IPS-15b (cell line): ENCODE data around the gene MAP2K7.
A peak's percentile ranks its signal among the peaks of the same experiment; 100 is the strongest.

Experiments
- H3K27me3 ChIP-seq: one replicate; pipeline ENCODE4 v1.6.1; 2013; ENCODE audit warnings: low read length; ENCODE audit not compliant: control insufficient read depth, insufficient read depth
- H3K36me3 ChIP-seq: one replicate; pipeline ENCODE4 v1.6.1; 2013; ENCODE audit warnings: low read length; ENCODE audit not compliant: control insufficient read depth, insufficient read depth
- H3K4me1 ChIP-seq: one replicate; pipeline ENCODE4 v1.6.1; 2013; ENCODE audit warnings: mild to moderate bottlenecking, low read length; ENCODE audit not compliant: control insufficient read depth, insufficient read depth
- H3K4me3 ChIP-seq: one replicate; pipeline ENCODE4 v1.5.1; 2013; ENCODE audit warnings: low read depth, low read length
- H3K9ac ChIP-seq: one replicate; pipeline ENCODE4 v1.6.1; 2013; ENCODE audit warnings: low read depth, mild to moderate bottlenecking, low read length
- H3K9me3 ChIP-seq: one replicate; pipeline ENCODE4 v1.6.1; 2013; ENCODE audit warnings: mild to moderate bottlenecking, low read length; ENCODE audit not compliant: control insufficient read depth, insufficient read depth

MAP2K7 gene

DNA sequence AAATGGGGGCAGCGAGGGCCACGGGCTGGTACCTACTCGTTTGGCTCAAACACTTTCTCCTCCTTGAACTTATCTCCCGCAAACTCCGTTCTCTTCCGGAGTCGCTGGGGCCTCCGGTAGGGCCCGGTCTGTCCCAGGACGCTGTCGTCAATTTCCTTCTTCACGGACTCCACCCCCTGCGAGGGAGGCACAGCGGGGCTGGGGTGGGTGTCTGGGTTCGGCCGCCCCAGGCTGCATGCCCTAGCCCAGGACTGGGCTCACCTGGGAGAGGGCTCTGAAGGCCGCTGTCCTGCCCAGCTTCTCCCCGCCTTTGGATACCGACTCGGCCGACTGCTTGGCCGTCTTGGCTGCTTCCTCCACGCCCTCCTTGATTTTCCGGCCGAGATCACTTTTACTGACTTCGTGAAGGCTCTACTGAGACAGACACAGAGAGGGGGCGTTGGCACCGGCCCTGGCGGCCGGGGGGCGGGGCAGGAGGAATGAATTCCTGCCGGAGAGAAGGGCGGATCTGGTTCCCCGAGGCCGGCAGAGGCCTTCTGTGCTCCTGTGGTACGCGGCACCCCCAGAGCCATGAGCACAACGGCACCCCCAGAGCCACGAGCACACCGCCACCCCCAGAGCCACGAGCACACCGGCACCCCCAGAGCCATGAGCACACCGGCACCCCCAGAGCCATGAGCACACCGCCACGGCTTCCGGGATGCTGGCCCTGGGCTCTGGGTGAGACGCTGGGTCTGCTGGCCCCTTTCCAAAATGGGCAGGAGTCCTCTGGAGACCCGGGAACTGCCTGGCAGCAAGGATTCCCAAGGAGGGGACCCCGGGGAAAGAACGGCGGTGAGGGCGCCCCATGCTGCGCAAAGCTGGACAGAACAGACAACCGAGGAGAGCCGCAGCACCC is 30.4 kb downstream of the MAP2K7 start:
- no peaks in the 10 kb centered on the region for H3K27me3 ChIP-seq
- H3K4me3 ChIP-seq = no peak overlapping the region
- H3K36me3 ChIP-seq = peaks cover 65% of the 10 kb centered on the region
- H3K9me3 ChIP-seq = no peaks in the 10 kb centered on the region
- no peaks in the 10 kb centered on the region for H3K4me1 ChIP-seq
- H3K9ac ChIP-seq = no peak overlapping the region

- H3K4me1 ChIP-seq = no peaks in the 10 kb centered on the region
- H3K9me3 ChIP-seq = no peaks in the 10 kb centered on the region
- H3K36me3 ChIP-seq = peaks cover 65% of the 10 kb centered on the region
- H3K4me3 ChIP-seq = no peak overlapping the region
- H3K27me3 ChIP-seq = no peaks in the 10 kb centered on the region
- H3K9ac ChIP-seq = no peak overlapping the region
Measured at GRCh38 chr19:7934766-7935165, 31.1 kb downstream of the MAP2K7 start.

GRCh38 chr19:7940841-7941240 is 37.2 kb downstream of the MAP2K7 start:
- Histone ChIP-seq H3K4me1 (no peaks in the 10 kb centered on the region), H3K9ac (no peak overlapping the region), H3K4me3 (no peak overlapping the region), H3K27me3 (no peaks in the 10 kb centered on the region), H3K36me3 (peaks cover 24% of the 10 kb centered on the region), H3K9me3 (no peaks in the 10 kb centered on the region)

DNA sequence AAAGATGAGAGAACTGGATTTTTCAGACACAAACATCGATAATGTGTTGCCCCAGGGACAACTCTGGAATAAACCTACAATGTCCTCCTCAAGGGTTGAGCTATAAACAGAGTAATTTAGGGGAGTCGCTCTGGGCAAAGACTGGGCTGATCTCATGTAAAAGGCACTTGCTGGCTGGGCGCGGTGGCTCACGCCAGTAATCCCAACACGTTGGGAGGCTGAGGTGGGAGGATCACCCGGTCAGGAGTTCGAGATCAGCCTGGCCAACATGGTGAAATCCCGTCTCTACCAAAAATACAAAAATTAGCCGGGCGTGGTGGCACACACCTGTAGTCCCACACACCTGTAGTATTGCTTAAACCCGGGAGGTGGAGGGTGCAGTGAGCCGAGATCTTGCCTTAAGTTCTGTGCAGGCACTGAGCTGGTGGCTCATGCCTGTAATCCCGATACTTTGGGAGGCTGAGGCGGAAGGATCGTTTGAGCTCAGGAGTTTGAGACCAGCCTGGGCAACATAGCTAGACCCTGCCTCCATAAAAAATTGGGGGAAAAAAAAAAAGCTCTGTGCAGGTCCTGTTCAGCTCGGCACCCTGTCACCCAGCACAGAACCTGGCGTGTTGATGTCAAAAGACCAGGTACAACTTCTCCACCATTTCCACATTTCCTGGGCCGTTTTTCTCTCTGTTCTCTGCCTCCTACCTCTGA is 38.4 kb downstream of the MAP2K7 start:
- no peaks in the 10 kb centered on the region for H3K9me3 ChIP-seq
- H3K27me3 ChIP-seq = no peaks in the 10 kb centered on the region
- H3K36me3 ChIP-seq = peaks cover 21% of the 10 kb centered on the region
- H3K4me3 ChIP-seq = peak overlapping the region; percentile 87
- no peaks in the 10 kb centered on the region for H3K4me1 ChIP-seq
- H3K9ac ChIP-seq = peak overlapping the region; percentile 1

DNA sequence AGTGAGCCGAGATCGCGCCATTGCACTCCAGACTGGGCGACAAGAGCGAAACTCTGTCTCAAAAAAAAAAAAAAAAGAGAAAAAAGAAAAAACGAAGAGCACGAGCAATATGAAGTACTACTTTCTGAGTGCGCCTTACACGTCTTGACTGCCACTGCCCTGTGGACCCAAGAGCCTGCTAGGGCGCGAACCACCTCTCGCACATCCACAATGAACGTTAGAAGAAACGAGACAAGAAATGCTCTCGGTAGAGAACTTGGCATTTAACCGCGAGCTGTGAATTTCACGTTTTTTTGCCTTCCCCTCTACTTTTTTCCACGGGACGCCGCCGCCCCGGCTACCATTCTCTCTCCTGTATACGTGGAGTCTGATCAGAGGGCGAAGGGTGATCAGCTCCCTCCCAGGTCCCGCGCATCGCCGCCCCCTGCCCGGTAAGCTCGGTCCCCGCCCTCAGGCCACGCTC is 39.3 kb downstream of the MAP2K7 start:
- Histone ChIP-seq H3K4me1 (no peaks in the 10 kb centered on the region), H3K36me3 (peaks cover 15% of the 10 kb centered on the region), H3K27me3 (no peaks in the 10 kb centered on the region), H3K4me3 (peak overlapping the region; percentile 87), H3K9ac (peak overlapping the region; percentile 98), H3K9me3 (no peaks in the 10 kb centered on the region)

GRCh38 chr19:7943444-7944176 is 39.9 kb downstream of the MAP2K7 start, which contains the start of gene TIMM44:
Gene TIMM44, minus strand, starts transcription at chr19:7943666. Its CDS starts 15 bp downstream, at chr19:7943651.
- Histone ChIP-seq H3K36me3 (peaks cover 15% of the 10 kb centered on the region), H3K4me3 (peak within 1 kb of the TSS; percentile 87), H3K4me1 (no peaks in the 10 kb centered on the region), H3K9me3 (no peaks in the 10 kb centered on the region), H3K9ac (peak within 1 kb of the TSS; percentile 98), H3K27me3 (no peaks in the 10 kb centered on the region)

DNA sequence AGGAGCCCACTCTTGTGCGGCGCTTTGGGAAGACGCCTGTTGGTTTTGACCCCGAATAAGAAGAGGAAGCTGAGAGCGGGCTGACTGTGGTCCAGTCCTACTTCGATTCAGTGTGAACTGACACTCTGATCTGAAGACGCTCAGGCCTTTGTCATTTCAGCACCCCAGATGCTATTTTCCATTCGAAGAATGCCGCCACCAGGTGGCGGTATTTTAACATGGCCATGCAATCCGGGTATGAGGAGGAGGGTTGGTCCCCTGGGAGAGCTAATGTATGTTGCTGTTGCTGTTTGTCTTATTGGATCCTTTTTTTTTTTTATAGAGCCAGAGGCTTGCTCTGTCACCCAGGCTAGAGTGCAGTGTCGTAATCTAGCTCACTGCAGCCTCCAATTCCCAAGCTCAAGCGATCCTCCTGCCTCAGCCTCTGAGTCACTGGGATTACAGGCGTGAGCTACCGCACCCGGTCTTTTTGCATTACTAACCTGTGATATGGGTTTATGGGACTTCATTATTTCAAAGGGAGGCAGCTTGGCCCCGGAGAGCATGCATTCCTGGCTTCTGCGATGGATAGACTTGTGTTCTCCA is 40.6 kb downstream of the MAP2K7 start:
- Histone ChIP-seq H3K9me3 (no peaks in the 10 kb centered on the region), H3K9ac (peak overlapping the region; percentile 48), H3K4me3 (peak overlapping the region; percentile 87), H3K36me3 (peaks cover 15% of the 10 kb centered on the region), H3K27me3 (no peaks in the 10 kb centered on the region), H3K4me1 (no peaks in the 10 kb centered on the region)

DNA sequence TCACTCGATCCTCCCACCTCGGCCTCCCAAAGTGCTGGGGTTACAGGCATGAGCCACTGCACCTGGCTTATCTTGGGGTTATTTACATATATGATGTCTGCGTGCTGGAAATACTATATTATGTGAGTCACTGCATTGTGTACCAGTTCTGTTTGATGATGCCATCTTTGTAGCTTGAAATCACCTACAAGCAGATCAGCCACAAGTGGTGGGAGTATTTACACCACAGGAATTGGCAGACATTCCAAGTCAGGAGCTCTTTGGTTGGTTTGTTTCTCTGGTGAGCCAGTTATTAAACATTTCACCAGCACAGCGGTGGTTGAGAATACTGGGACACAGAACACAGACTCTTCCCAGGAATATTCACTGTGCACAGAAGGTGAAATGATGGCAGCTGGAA is 44.3 kb downstream of the MAP2K7 start:
- H3K4me1 ChIP-seq = peaks cover 2% of the 10 kb centered on the region
- no peaks in the 10 kb centered on the region for H3K27me3 ChIP-seq
- H3K9me3 ChIP-seq = no peaks in the 10 kb centered on the region
- no peaks in the 10 kb centered on the region for H3K36me3 ChIP-seq
- H3K4me3 ChIP-seq = no peak overlapping the region
- no peak overlapping the region for H3K9ac ChIP-seq

DNA sequence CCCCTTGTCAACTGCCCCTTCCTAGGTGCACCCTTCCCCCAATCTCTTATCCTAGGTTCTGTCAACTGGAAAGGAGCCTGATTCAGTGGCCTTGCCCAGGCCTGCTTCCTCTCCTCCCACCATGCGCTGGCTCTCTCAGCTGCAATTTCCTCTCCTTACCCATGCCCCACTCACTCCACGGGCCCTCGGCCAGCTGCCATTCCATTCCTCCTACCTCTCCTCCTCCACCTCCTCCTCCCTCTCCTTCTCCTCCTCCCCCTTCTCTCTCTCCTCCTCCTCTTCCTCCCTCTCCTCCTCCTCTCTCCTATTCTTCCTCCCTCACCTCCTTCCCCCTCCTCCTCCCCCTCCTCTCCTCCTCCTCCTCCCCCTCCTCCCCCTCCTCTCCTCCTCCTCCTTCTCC is 49.4 kb downstream of the MAP2K7 start:
- H3K36me3 ChIP-seq = no peaks in the 10 kb centered on the region
- H3K9ac ChIP-seq = no peak overlapping the region
- peaks cover 2% of the 10 kb centered on the region for H3K4me1 ChIP-seq
- no peak overlapping the region for H3K4me3 ChIP-seq
- H3K27me3 ChIP-seq = no peaks in the 10 kb centered on the region
- H3K9me3 ChIP-seq = no peaks in the 10 kb centered on the region

- Histone ChIP-seq H3K9me3 (no peaks in the 10 kb centered on the region), H3K9ac (no peak overlapping the region), H3K4me3 (no peak overlapping the region), H3K4me1 (peaks cover 2% of the 10 kb centered on the region), H3K36me3 (peaks cover 2% of the 10 kb centered on the region), H3K27me3 (no peaks in the 10 kb centered on the region)
Measured at GRCh38 chr19:7953576-7953975, 49.9 kb downstream of the MAP2K7 start.

GRCh38 chr19:7955696-7956095 is 52.0 kb downstream of the MAP2K7 start:
- H3K9me3 ChIP-seq = no peaks in the 10 kb centered on the region
- H3K27me3 ChIP-seq = no peaks in the 10 kb centered on the region
- peaks cover 2% of the 10 kb centered on the region for H3K4me1 ChIP-seq
- no peak overlapping the region for H3K4me3 ChIP-seq
- H3K36me3 ChIP-seq = peaks cover 2% of the 10 kb centered on the region
- H3K9ac ChIP-seq = no peak overlapping the region
